HEK293 (cell line): ENCODE results near the gene MYL4.

Experiments used
- CTCF ChIP-seq: fragments of 450-650 bp; formaldehyde crosslinking; IDR thresholded peaks from 2 replicates; pipeline ENCODE4 v1.5.1; 2016; ENCODE audit warnings: missing biosample characterization, missing genetic modification characterization
- INSM2 ChIP-seq: fragments of 450-650 bp; formaldehyde crosslinking; IDR thresholded peaks from 2 replicates; pipeline ENCODE4 v1.5.1; 2016; ENCODE audit warnings: missing biosample characterization, missing genetic modification characterization
- KLF9 ChIP-seq: fragments of 450-650 bp; formaldehyde crosslinking; IDR thresholded peaks from 2 replicates; pipeline ENCODE4 v1.5.1; 2016; ENCODE audit warnings: missing biosample characterization, missing genetic modification characterization, low read depth
- PRDM6 ChIP-seq: fragments of 450-650 bp; formaldehyde crosslinking; IDR thresholded peaks from 2 replicates; pipeline ENCODE4 v1.5.1; 2017; ENCODE audit warnings: missing biosample characterization, missing genetic modification characterization
- YY1 ChIP-seq: fragments of 450-650 bp; formaldehyde crosslinking; IDR thresholded peaks from 2 replicates; pipeline ENCODE4 v1.5.1; 2018; ENCODE audit warnings: missing biosample characterization, missing genetic modification characterization
- ZBTB8A ChIP-seq: fragments of 450-650 bp; formaldehyde crosslinking; IDR thresholded peaks from 2 replicates; pipeline ENCODE4 v1.5.1; 2016; ENCODE audit warnings: missing biosample characterization, missing genetic modification characterization
- ZNF280D ChIP-seq: fragments of 450-650 bp; formaldehyde crosslinking; IDR thresholded peaks from 2 replicates; pipeline ENCODE4 v1.5.1; 2016; ENCODE audit warnings: missing biosample characterization, missing genetic modification characterization
- ZNF324 ChIP-seq: fragments of 450-650 bp; formaldehyde crosslinking; IDR thresholded peaks from 2 replicates; pipeline ENCODE4 v1.5.1; 2016; ENCODE audit warnings: missing biosample characterization, missing genetic modification characterization
- ZNF404 ChIP-seq: fragments of 450-650 bp; formaldehyde crosslinking; IDR thresholded peaks from 2 replicates; pipeline ENCODE4 v1.5.1; 2017; ENCODE audit warnings: missing biosample characterization, missing genetic modification characterization
- TF ChIP-seq, protein P1 (sequence below): fragments of 450-650 bp; formaldehyde crosslinking; IDR thresholded peaks from 2 replicates; pipeline ENCODE4 v1.5.1; 2016; ENCODE audit warnings: missing biosample characterization, missing genetic modification characterization

GRCh38 chr17:47232465-47232864 is 23.3 kb downstream of the MYL4 start:
- TF ChIP-seq KLF9 (tag by site-specific recombination) (no peak), PRDM6 (no peak), CTCF (tag by site-specific recombination) (no peak), INSM2 (no peak), ZNF324 (tag by site-specific recombination) (no peak), YY1 (no peak), ZNF404 (tag by site-specific recombination) (no peak), ZNF280D (tag by site-specific recombination) (no peak), ZBTB8A (no peak)
- TF ChIP-seq, protein P1, sequence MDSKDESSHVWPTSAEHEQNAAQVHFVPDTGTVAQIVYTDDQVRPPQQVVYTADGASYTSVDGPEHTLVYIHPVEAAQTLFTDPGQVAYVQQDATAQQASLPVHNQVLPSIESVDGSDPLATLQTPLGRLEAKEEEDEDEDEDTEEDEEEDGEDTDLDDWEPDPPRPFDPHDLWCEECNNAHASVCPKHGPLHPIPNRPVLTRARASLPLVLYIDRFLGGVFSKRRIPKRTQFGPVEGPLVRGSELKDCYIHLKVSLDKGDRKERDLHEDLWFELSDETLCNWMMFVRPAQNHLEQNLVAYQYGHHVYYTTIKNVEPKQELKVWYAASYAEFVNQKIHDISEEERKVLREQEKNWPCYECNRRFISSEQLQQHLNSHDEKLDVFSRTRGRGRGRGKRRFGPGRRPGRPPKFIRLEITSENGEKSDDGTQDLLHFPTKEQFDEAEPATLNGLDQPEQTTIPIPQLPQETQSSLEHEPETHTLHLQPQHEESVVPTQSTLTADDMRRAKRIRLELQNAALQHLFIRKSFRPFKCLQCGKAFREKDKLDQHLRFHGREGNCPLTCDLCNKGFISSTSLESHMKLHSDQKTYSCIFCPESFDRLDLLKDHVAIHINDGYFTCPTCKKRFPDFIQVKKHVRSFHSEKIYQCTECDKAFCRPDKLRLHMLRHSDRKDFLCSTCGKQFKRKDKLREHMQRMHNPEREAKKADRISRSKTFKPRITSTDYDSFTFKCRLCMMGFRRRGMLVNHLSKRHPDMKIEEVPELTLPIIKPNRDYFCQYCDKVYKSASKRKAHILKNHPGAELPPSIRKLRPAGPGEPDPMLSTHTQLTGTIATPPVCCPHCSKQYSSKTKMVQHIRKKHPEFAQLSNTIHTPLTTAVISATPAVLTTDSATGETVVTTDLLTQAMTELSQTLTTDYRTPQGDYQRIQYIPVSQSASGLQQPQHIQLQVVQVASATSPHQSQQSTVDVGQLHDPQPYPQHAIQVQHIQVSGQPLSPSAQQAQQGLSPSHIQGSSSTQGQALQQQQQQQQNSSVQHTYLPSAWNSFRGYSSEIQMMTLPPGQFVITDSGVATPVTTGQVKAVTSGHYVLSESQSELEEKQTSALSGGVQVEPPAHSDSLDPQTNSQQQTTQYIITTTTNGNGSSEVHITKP: no peak
